ENCODE results near the gene PRRT4.
A peak's percentile ranks its signal among the peaks of the same experiment; 100 is the strongest.

PRRT4 gene

GRCh38 chr7:128310499-128310898 is 51.0 kb downstream of the PRRT4 start:
- Histone ChIP-seq H2AK5ac (ENCODE audit: low read depth, low read length) (no peak overlapping the region), H3K9ac (ENCODE audit: low read depth, low read length, poor library complexity) (no peak overlapping the region), H3K4me3 (ENCODE audit: low read length in 2 of 2) (no peak overlapping the region), H2BK5ac (ENCODE audit: low read length) (no peak overlapping the region), H2BK12ac (ENCODE audit: low read length) (no peak overlapping the region), H3K4me1 (ENCODE audit: control insufficient read depth in 2 of 2, insufficient read depth in 1 of 2, low read depth in 1 of 2, low read length in 2 of 2) (peaks cover 4 to 10% of the 10 kb centered on the region in 2 donors), H2BK120ac (ENCODE audit: low read depth, low read length) (no peak overlapping the region), H3K14ac (ENCODE audit: low read length) (no peak overlapping the region), H2AFZ (ENCODE audit: low read length) (no peak overlapping the region), H2BK15ac (ENCODE audit: low read length) (no peak overlapping the region), H4K91ac (ENCODE audit: low read depth, low read length, poor library complexity) (no peak overlapping the region), H3K4me2 (ENCODE audit: insufficient read depth, low read length, poor library complexity, severe bottlenecking) (no peak overlapping the region), H3K4ac (ENCODE audit: low read length) (no peak overlapping the region), H4K8ac (ENCODE audit: low read depth, low read length) (no peak overlapping the region), H3K27ac (replicated peaks; ENCODE audit: low read length) (peak overlapping the region; percentile 13), H3K79me1 (ENCODE audit: low read depth, low read length) (no peaks in the 10 kb centered on the region), H3K18ac (ENCODE audit: low read length) (no peak overlapping the region), H3K36me3 (replicated peaks in 1 of 2; ENCODE audit: control insufficient read depth in 2 of 2, insufficient read depth in 2 of 2, low read length in 2 of 2) (peaks cover 42 to 96% of the 10 kb centered on the region in 2 donors), H3K27me3 (ENCODE audit: control insufficient read depth in 3 of 3, insufficient read depth in 3 of 3, low read depth in 1 of 3, low read length in 3 of 3) (no peaks in the 10 kb centered on the region), H3K23ac (ENCODE audit: low read depth, low read length, poor library complexity) (no peak overlapping the region), H3K9me3 (replicated peaks in 1 of 2; ENCODE audit: control insufficient read depth in 2 of 2, insufficient read depth in 1 of 2, low read depth in 1 of 2, low read length in 2 of 2) (no peaks in the 10 kb centered on the region)
- no CpG with 5 or more reads among the region's 5 CpGs for WGBS, 2 donors (ENCODE audit: extremely low coverage in 2 of 2, insufficient read length in 2 of 2, insufficient replicate concordance in 1 of 2)
- DNase-seq (ENCODE audit: low spot score), result no peak

- Histone ChIP-seq H2BK15ac (ENCODE audit: low read length) (no peak overlapping the region), H3K9ac (ENCODE audit: low read depth, low read length, poor library complexity) (no peak overlapping the region), H3K79me1 (ENCODE audit: low read depth, low read length) (no peaks in the 10 kb centered on the region), H2AK5ac (ENCODE audit: low read depth, low read length) (no peak overlapping the region), H3K9me3 (replicated peaks in 1 of 2; ENCODE audit: control insufficient read depth in 2 of 2, insufficient read depth in 1 of 2, low read depth in 1 of 2, low read length in 2 of 2) (no peaks in the 10 kb centered on the region), H3K27ac (replicated peaks; ENCODE audit: low read length) (peak overlapping the region; percentile 50), H3K36me3 (replicated peaks in 1 of 2; ENCODE audit: control insufficient read depth in 2 of 2, insufficient read depth in 2 of 2, low read length in 2 of 2) (peaks cover 41 to 96% of the 10 kb centered on the region in 2 donors), H2BK12ac (ENCODE audit: low read length) (no peak overlapping the region), H3K4ac (ENCODE audit: low read length) (no peak overlapping the region), H2BK5ac (ENCODE audit: low read length) (no peak overlapping the region), H3K4me2 (ENCODE audit: insufficient read depth, low read length, poor library complexity, severe bottlenecking) (no peak overlapping the region), H4K8ac (ENCODE audit: low read depth, low read length) (no peak overlapping the region), H4K91ac (ENCODE audit: low read depth, low read length, poor library complexity) (no peak overlapping the region), H3K14ac (ENCODE audit: low read length) (no peak overlapping the region), H3K23ac (ENCODE audit: low read depth, low read length, poor library complexity) (no peak overlapping the region), H3K27me3 (ENCODE audit: control insufficient read depth in 3 of 3, insufficient read depth in 3 of 3, low read depth in 1 of 3, low read length in 3 of 3) (no peaks in the 10 kb centered on the region), H3K4me3 (ENCODE audit: low read length in 2 of 2) (no peak overlapping the region), H2BK120ac (ENCODE audit: low read depth, low read length) (no peak overlapping the region), H3K18ac (ENCODE audit: low read length) (no peak overlapping the region), H2AFZ (ENCODE audit: low read length) (no peak overlapping the region), H3K4me1 (ENCODE audit: control insufficient read depth in 2 of 2, insufficient read depth in 1 of 2, low read depth in 1 of 2, low read length in 2 of 2) (peaks cover 3 to 10% of the 10 kb centered on the region in 2 donors)
- WGBS, 2 donors (ENCODE audit: extremely low coverage in 2 of 2, insufficient read length in 2 of 2, insufficient replicate concordance in 1 of 2), result no CpG with 5 or more reads among the region's 5 CpGs
- peak; percentile 27 for DNase-seq (ENCODE audit: low spot score)
Measured at GRCh38 chr7:128309976-128310375, 51.5 kb downstream of the PRRT4 start.

GRCh38 chr7:128309124-128309523 is 52.4 kb downstream of the PRRT4 start:
- Histone ChIP-seq H3K9ac (ENCODE audit: low read depth, low read length, poor library complexity) (no peak overlapping the region), H3K79me1 (ENCODE audit: low read depth, low read length) (no peaks in the 10 kb centered on the region), H3K9me3 (replicated peaks in 1 of 2; ENCODE audit: control insufficient read depth in 2 of 2, insufficient read depth in 1 of 2, low read depth in 1 of 2, low read length in 2 of 2) (no peaks in the 10 kb centered on the region), H2BK15ac (ENCODE audit: low read length) (no peak overlapping the region), H3K4me1 (ENCODE audit: control insufficient read depth in 2 of 2, insufficient read depth in 1 of 2, low read depth in 1 of 2, low read length in 2 of 2) (peaks cover 0 to 6% of the 10 kb centered on the region in 2 donors), H3K18ac (ENCODE audit: low read length) (no peak overlapping the region), H3K14ac (ENCODE audit: low read length) (no peak overlapping the region), H3K23ac (ENCODE audit: low read depth, low read length, poor library complexity) (no peak overlapping the region), H2AK5ac (ENCODE audit: low read depth, low read length) (no peak overlapping the region), H3K4ac (ENCODE audit: low read length) (no peak overlapping the region), H3K36me3 (replicated peaks in 1 of 2; ENCODE audit: control insufficient read depth in 2 of 2, insufficient read depth in 2 of 2, low read length in 2 of 2) (peaks cover 37 to 95% of the 10 kb centered on the region in 2 donors), H4K91ac (ENCODE audit: low read depth, low read length, poor library complexity) (no peak overlapping the region), H3K27me3 (ENCODE audit: control insufficient read depth in 3 of 3, insufficient read depth in 3 of 3, low read depth in 1 of 3, low read length in 3 of 3) (no peaks in the 10 kb centered on the region), H2AFZ (ENCODE audit: low read length) (no peak overlapping the region), H3K4me2 (ENCODE audit: insufficient read depth, low read length, poor library complexity, severe bottlenecking) (no peak overlapping the region), H2BK12ac (ENCODE audit: low read length) (no peak overlapping the region), H2BK120ac (ENCODE audit: low read depth, low read length) (no peak overlapping the region), H4K8ac (ENCODE audit: low read depth, low read length) (no peak overlapping the region), H3K27ac (replicated peaks; ENCODE audit: low read length) (no peak overlapping the region), H2BK5ac (ENCODE audit: low read length) (no peak overlapping the region), H3K4me3 (ENCODE audit: low read length in 2 of 2) (no peak overlapping the region)
- WGBS, 2 donors (ENCODE audit: extremely low coverage in 2 of 2, insufficient read length in 2 of 2, insufficient replicate concordance in 1 of 2), result no CpG with 5 or more reads among the region's 6 CpGs
- no peak for DNase-seq (ENCODE audit: low spot score)

GRCh38 chr7:128307061-128307460 is 54.4 kb downstream of the PRRT4 start:
- no peak overlapping the region for H2BK120ac ChIP-seq (ENCODE audit: low read depth, low read length)
- no peak overlapping the region for H3K4ac ChIP-seq (ENCODE audit: low read length)
- no peak overlapping the region for H3K4me3 ChIP-seq (ENCODE audit: low read length in 2 of 2)
- H3K79me1 ChIP-seq (ENCODE audit: low read depth, low read length), result no peaks in the 10 kb centered on the region
- no peak overlapping the region for H2BK12ac ChIP-seq (ENCODE audit: low read length)
- H2AK5ac ChIP-seq (ENCODE audit: low read depth, low read length), result no peak overlapping the region
- no peak overlapping the region for H4K91ac ChIP-seq (ENCODE audit: low read depth, low read length, poor library complexity)
- no peak for DNase-seq (ENCODE audit: low spot score)
- H3K4me2 ChIP-seq (ENCODE audit: insufficient read depth, low read length, poor library complexity, severe bottlenecking), result no peak overlapping the region
- no peaks in the 10 kb centered on the region for H3K27me3 ChIP-seq (ENCODE audit: control insufficient read depth in 3 of 3, insufficient read depth in 3 of 3, low read depth in 1 of 3, low read length in 3 of 3)
- no peak overlapping the region for H2BK5ac ChIP-seq (ENCODE audit: low read length)
- no peak overlapping the region for H3K23ac ChIP-seq (ENCODE audit: low read depth, low read length, poor library complexity)
- H3K4me1 ChIP-seq (ENCODE audit: control insufficient read depth in 2 of 2, insufficient read depth in 1 of 2, low read depth in 1 of 2, low read length in 2 of 2), result peaks cover 0 to 6% of the 10 kb centered on the region in 2 donors
- H3K18ac ChIP-seq (ENCODE audit: low read length), result no peak overlapping the region
- H3K36me3 ChIP-seq (replicated peaks in 1 of 2; ENCODE audit: control insufficient read depth in 2 of 2, insufficient read depth in 2 of 2, low read length in 2 of 2), result peaks cover 31 to 92% of the 10 kb centered on the region in 2 donors
- H3K14ac ChIP-seq (ENCODE audit: low read length), result no peak overlapping the region
- no peak overlapping the region for H2AFZ ChIP-seq (ENCODE audit: low read length)
- no peak overlapping the region for H2BK15ac ChIP-seq (ENCODE audit: low read length)
- no peak overlapping the region for H3K27ac ChIP-seq (replicated peaks; ENCODE audit: low read length)
- no peaks in the 10 kb centered on the region for H3K9me3 ChIP-seq (replicated peaks in 1 of 2; ENCODE audit: control insufficient read depth in 2 of 2, insufficient read depth in 1 of 2, low read depth in 1 of 2, low read length in 2 of 2)
- WGBS, 2 donors (ENCODE audit: extremely low coverage in 2 of 2, insufficient read length in 2 of 2, insufficient replicate concordance in 1 of 2), result no CpG with 5 or more reads among the region's 2 CpGs
- no peak overlapping the region for H3K9ac ChIP-seq (ENCODE audit: low read depth, low read length, poor library complexity)
- no peak overlapping the region for H4K8ac ChIP-seq (ENCODE audit: low read depth, low read length)

Data from neuronal stem cell (in vitro differentiated cells).